SK-N-MC (cell line): ENCODE results near the gene ZFYVE28.

ENCODE experiments used
- EZH2 ChIP-seq: fragments of 200-600 bp; sonication (generic); IDR thresholded peaks from one replicate; pipeline ENCODE4 v1.6.1; 2017; ENCODE audit warnings: antibody characterized with exemption
- POLR2AphosphoS5 ChIP-seq: IDR thresholded peaks from 2 replicates; pipeline ENCODE4 v1.6.1; 2012; ENCODE audit warnings: mild to moderate bottlenecking, low read depth, low read length, borderline replicate concordance

DNA sequence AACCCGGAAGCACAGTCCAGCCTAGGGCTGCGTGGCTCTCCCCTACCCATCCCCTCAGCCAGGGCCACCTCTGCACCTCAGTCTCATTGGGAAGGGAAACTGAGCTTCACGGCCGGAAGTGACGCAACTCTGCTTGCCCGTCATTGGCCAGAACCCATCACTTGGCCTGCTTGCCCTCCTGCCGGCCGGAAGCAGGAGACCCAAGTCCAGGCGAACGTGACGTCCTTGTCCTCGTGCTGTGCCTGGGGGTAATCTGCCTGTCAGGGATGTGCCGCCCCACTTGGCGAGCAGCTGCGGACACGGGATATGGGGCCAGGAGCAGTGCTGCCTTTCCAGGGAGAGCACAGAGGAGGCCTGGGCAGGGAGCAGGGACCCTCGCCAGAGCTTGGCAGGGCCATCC, 31.2 kb downstream of the ZFYVE28 start:
- TF ChIP-seq EZH2, result no peak
- no peak for TF ChIP-seq POLR2AphosphoS5
